Bronchial epithelial cell (primary cell): ENCODE results near the gene CTNND2. TPM values are rescaled to one million over a fixed set of nuclear protein-coding genes. Genes with fewer than 3 reads are reported as not detected.

ENCODE experiments used
- DNase-seq: peaks from one replicate; pipeline ENCODE4 v3.0.0-alpha.2; 2010; ENCODE audit warnings: low read depth
- FAIRE-seq: peaks from 2 replicates; lab custom pipeline; 2011; peaks lifted over from hg19 to GRCh38; lab: Jason Lieb, UNC
- H3K27me3 ChIP-seq: 2 replicates; pipeline ENCODE4 v1.5.1; 2011; ENCODE audit warnings: low read length; ENCODE audit not compliant: control insufficient read depth, insufficient read depth
- H3K36me3 ChIP-seq: 2 replicates; pipeline ENCODE4 v1.5.1; 2011; ENCODE audit warnings: low read length; ENCODE audit not compliant: control insufficient read depth, insufficient read depth
- H3K4me3 ChIP-seq: 2 replicates; pipeline ENCODE4 v1.5.1; 2011; ENCODE audit warnings: mild to moderate bottlenecking, low read depth, low read length, control low read depth
- CTCF ChIP-seq: IDR thresholded peaks from 2 replicates; pipeline ENCODE4 v1.5.1; 2011; ENCODE audit warnings: mild to moderate bottlenecking, moderate library complexity, low read length, control low read depth, inconsistent platforms; ENCODE audit not compliant: insufficient read depth, severe bottlenecking
- total RNA-seq: library from RNA; depleted of rRNA; stranded (reverse); fragments of >200 nt; gene quantifications from 2 replicates; pipeline ENCODE4 v1.2.1, GENCODE V29; 2014

CTNND2 gene
- total RNA-seq, 1 donor from 2014 or later = not detected

- DNase-seq (no peak), FAIRE-seq (no peak)
- no peak for TF ChIP-seq CTCF
- Histone ChIP-seq H3K4me3 (no peak overlapping the region), H3K36me3 (no peaks in the 10 kb centered on the region), H3K27me3 (no peaks in the 10 kb centered on the region)
Observed at GRCh38 chr5:11038772-11039171, 865.5 kb downstream of the CTNND2 start.

DNA sequence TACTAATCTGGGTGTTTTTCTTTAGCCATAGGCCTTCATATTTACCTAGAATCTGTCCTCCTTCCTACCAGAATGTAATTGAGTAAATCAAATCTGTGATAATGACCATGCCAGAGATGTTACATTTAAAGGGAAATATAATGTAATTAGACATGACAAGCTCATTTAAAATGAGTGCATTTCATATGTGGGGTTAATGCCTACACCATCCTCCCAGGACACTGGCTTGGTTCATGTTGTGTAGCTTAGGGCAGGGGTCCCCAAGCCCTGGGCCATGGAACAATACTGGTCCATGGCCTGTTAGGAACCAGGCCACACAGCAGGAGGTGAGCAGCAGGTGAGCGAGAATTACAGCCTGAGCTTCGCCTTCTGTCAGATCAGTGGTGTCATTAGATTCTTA, 866.3 kb downstream of the CTNND2 start:
- FAIRE-seq (no peak), DNase-seq (no peak)
- no peak overlapping the region for H3K4me3 ChIP-seq
- no peaks in the 10 kb centered on the region for H3K36me3 ChIP-seq
- no peak for TF ChIP-seq CTCF
- H3K27me3 ChIP-seq = no peaks in the 10 kb centered on the region

- no peak for FAIRE-seq
- no peak overlapping the region for H3K4me3 ChIP-seq
- no peaks in the 10 kb centered on the region for H3K27me3 ChIP-seq
- no peak for TF ChIP-seq CTCF
- no peaks in the 10 kb centered on the region for H3K36me3 ChIP-seq
- no peak for DNase-seq
Observed at GRCh38 chr5:11037080-11037479, 867.2 kb downstream of the CTNND2 start.

- Histone ChIP-seq H3K4me3 (no peak overlapping the region), H3K27me3 (no peaks in the 10 kb centered on the region), H3K36me3 (no peaks in the 10 kb centered on the region)
- TF ChIP-seq CTCF = no peak
- DNase-seq = no peak
- FAIRE-seq = no peak
Observed at GRCh38 chr5:11030671-11031070, 873.6 kb downstream of the CTNND2 start.

- Histone ChIP-seq H3K4me3 (no peak overlapping the region), H3K27me3 (no peaks in the 10 kb centered on the region), H3K36me3 (no peaks in the 10 kb centered on the region)
- DNase-seq = no peak
- no peak for FAIRE-seq
- TF ChIP-seq CTCF = no peak
Observed at GRCh38 chr5:11027660-11028059, 876.6 kb downstream of the CTNND2 start.

GRCh38 chr5:11026543-11026942, 877.7 kb downstream of the CTNND2 start:
- DNase-seq = peak; percentile 1
- H3K4me3 ChIP-seq = no peak overlapping the region
- TF ChIP-seq CTCF = no peak
- FAIRE-seq = no peak
- H3K36me3 ChIP-seq = no peaks in the 10 kb centered on the region
- no peaks in the 10 kb centered on the region for H3K27me3 ChIP-seq
